ENCODE data around the gene TMEM165. TPM values are rescaled to one million over a fixed set of nuclear protein-coding genes. Genes with fewer than 3 reads are reported as not detected.
A peak's percentile ranks its signal among the peaks of the same experiment; 100 is the strongest.

Gene TMEM165
- total RNA-seq, 1 experiment from 2014 or later, result 90.4 TPM

GRCh38 chr4:55366621-55367020 is 29.1 kb upstream of the TMEM165 start:
- no peaks in the 10 kb centered on the region for H3K9me3 ChIP-seq
- TF ChIP-seq, protein P1, sequence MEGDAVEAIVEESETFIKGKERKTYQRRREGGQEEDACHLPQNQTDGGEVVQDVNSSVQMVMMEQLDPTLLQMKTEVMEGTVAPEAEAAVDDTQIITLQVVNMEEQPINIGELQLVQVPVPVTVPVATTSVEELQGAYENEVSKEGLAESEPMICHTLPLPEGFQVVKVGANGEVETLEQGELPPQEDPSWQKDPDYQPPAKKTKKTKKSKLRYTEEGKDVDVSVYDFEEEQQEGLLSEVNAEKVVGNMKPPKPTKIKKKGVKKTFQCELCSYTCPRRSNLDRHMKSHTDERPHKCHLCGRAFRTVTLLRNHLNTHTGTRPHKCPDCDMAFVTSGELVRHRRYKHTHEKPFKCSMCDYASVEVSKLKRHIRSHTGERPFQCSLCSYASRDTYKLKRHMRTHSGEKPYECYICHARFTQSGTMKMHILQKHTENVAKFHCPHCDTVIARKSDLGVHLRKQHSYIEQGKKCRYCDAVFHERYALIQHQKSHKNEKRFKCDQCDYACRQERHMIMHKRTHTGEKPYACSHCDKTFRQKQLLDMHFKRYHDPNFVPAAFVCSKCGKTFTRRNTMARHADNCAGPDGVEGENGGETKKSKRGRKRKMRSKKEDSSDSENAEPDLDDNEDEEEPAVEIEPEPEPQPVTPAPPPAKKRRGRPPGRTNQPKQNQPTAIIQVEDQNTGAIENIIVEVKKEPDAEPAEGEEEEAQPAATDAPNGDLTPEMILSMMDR (IDR thresholded peaks at IDR 0.05; ENCODE audit: insufficient read depth in 1 of 2, low read depth in 1 of 2, low read length in 1 of 2, severe bottlenecking in 1 of 2, unreplicated experiment in 1 of 2), result no peak
- H3K27me3 ChIP-seq (replicated peaks; ENCODE audit: control insufficient read depth, insufficient read depth, low read length), result no peaks in the 10 kb centered on the region
- H3K36me3 Mint-ChIP-seq (ENCODE audit: insufficient read depth, unreplicated experiment), result no peaks in the 10 kb centered on the region
- H3K4me3 ChIP-seq (ENCODE audit: low read depth, low read length), result no peak overlapping the region
- CTCF ChIA-PET, result interaction anchor here (0.6 kb wide), 1 partner anchor 22 kb away, joined by 3 read pairs; no protein-coding TSS in a partner anchor
- no peaks in the 10 kb centered on the region for H3K36me3 ChIP-seq (ENCODE audit: control insufficient read depth, insufficient read depth, low read length)
- no TSS peak for BruUV-seq (replicated peaks)
- POLR2A ChIA-PET, result no interaction called here
- H3K4me1 Mint-ChIP-seq (ENCODE audit: low read depth, unreplicated experiment), result peaks cover 8% of the 10 kb centered on the region
- no peaks in the 10 kb centered on the region for H3K9me3 Mint-ChIP-seq (ENCODE audit: unreplicated experiment)
- peaks cover 13% of the 10 kb centered on the region for H3K4me1 ChIP-seq
- no peaks in the 10 kb centered on the region for H3K27me3 Mint-ChIP-seq (ENCODE audit: insufficient read depth, unreplicated experiment)
- H3K4me3 Mint-ChIP-seq (ENCODE audit: unreplicated experiment), result no peak overlapping the region
- DNase-seq, result no peak
- H3K27ac Mint-ChIP-seq (ENCODE audit: unreplicated experiment), result peak overlapping the region; percentile 73
- intact Hi-C loops (cut with micrococcal nuclease; ENCODE audit: unreplicated experiment), result no loop called here

DNA sequence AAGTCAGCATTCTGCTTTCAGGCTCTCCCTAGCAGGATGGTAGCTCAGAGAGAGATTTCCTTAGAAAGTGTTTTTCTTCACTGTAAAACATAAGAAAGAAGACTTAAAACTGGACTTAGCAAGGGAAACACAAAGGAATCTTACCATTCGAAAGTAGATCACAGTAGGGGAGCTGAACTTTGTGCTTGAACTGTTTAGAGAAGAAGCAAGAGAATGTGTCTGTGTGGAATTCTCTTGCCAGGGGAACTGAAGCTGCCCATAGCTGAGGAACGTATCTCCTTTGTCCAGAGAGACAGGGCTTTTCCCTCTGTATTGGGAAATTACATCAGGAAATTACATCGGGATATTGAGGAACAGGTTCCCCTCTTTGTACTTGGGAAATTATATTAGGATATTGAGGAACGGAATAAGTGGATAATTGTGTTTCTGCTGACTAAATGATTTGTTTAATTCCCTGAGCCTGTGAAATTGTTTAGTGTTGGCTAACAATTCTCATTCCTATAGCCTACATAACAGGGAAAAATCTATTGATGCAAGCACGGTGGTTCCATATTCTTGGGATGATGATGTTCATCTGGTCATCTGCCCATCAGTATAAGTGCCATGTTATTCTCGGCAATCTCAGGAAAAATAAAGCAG is 28.6 kb upstream of the TMEM165 start:
- ChIA-PET CTCF (interaction anchor here (0.6 kb wide), 1 partner anchor 22 kb away, joined by 3 read pairs; no protein-coding TSS in a partner anchor), POLR2A (interaction anchor here (0.6 kb wide), 1 partner anchor 216 kb away, joined by 4 read pairs; no protein-coding TSS in a partner anchor)
- no TSS peak for BruUV-seq (replicated peaks)
- no peaks in the 10 kb centered on the region for H3K36me3 Mint-ChIP-seq (ENCODE audit: insufficient read depth, unreplicated experiment)
- Histone ChIP-seq H3K9me3 (no peaks in the 10 kb centered on the region), H3K36me3 (ENCODE audit: control insufficient read depth, insufficient read depth, low read length) (no peaks in the 10 kb centered on the region), H3K4me3 (ENCODE audit: low read depth, low read length) (no peak overlapping the region), H3K27me3 (replicated peaks; ENCODE audit: control insufficient read depth, insufficient read depth, low read length) (no peaks in the 10 kb centered on the region), H3K4me1 (peaks cover 13% of the 10 kb centered on the region)
- H3K9me3 Mint-ChIP-seq (ENCODE audit: unreplicated experiment), result no peaks in the 10 kb centered on the region
- no peaks in the 10 kb centered on the region for H3K27me3 Mint-ChIP-seq (ENCODE audit: insufficient read depth, unreplicated experiment)
- H3K4me1 Mint-ChIP-seq (ENCODE audit: low read depth, unreplicated experiment), result peaks cover 8% of the 10 kb centered on the region
- no peak for DNase-seq
- no peak overlapping the region for H3K4me3 Mint-ChIP-seq (ENCODE audit: unreplicated experiment)
- TF ChIP-seq, protein P1 (IDR thresholded peaks at IDR 0.05; ENCODE audit: insufficient read depth in 1 of 2, low read depth in 1 of 2, low read length in 1 of 2, severe bottlenecking in 1 of 2, unreplicated experiment in 1 of 2), result no peak
- peak overlapping the region; percentile 73 for H3K27ac Mint-ChIP-seq (ENCODE audit: unreplicated experiment)
- intact Hi-C loops (cut with micrococcal nuclease; ENCODE audit: unreplicated experiment), result no loop called here

DNA sequence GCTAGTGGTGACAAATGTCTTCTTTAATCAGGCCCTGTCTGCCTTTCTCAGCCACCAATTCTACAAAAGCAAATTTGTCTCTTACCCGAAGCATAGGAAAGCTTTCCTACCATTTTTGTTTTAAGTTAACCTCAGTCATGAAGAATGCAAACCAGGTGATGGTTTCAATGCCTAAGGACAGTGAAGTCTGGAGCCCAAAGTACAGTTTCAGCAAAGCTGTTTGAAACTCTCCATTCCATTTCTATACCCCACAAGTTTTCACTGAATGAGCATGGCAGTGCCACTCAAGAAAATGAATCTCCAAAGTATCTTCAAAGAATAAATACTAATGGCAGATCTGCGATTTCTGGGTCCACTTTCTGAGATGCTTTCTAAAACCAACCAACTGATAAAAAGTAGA is 25.8 kb upstream of the TMEM165 start:
- Mint-ChIP-seq H3K9me3 (ENCODE audit: unreplicated experiment) (no peaks in the 10 kb centered on the region), H3K4me1 (ENCODE audit: low read depth, unreplicated experiment) (peaks cover 8% of the 10 kb centered on the region), H3K36me3 (ENCODE audit: insufficient read depth, unreplicated experiment) (no peaks in the 10 kb centered on the region), H3K27me3 (ENCODE audit: insufficient read depth, unreplicated experiment) (no peaks in the 10 kb centered on the region), H3K27ac (ENCODE audit: unreplicated experiment) (no peak overlapping the region), H3K4me3 (ENCODE audit: unreplicated experiment) (no peak overlapping the region)
- no peaks in the 10 kb centered on the region for H3K9me3 ChIP-seq
- no peak overlapping the region for H3K4me3 ChIP-seq (ENCODE audit: low read depth, low read length)
- no peaks in the 10 kb centered on the region for H3K36me3 ChIP-seq (ENCODE audit: control insufficient read depth, insufficient read depth, low read length)
- POLR2A ChIA-PET, result no interaction called here
- intact Hi-C loops (cut with micrococcal nuclease; ENCODE audit: unreplicated experiment), result no loop called here
- BruUV-seq (replicated peaks), result TSS peak; percentile 27
- H3K27me3 ChIP-seq (replicated peaks; ENCODE audit: control insufficient read depth, insufficient read depth, low read length), result no peaks in the 10 kb centered on the region
- H3K4me1 ChIP-seq, result peaks cover 13% of the 10 kb centered on the region
- TF ChIP-seq, protein P1 (IDR thresholded peaks at IDR 0.05; ENCODE audit: insufficient read depth in 1 of 2, low read depth in 1 of 2, low read length in 1 of 2, severe bottlenecking in 1 of 2, unreplicated experiment in 1 of 2), result no peak
- CTCF ChIA-PET, result no interaction called here
- DNase-seq, result no peak
